ENCODE results near the gene ITPR3.

Gene ITPR3

DNA sequence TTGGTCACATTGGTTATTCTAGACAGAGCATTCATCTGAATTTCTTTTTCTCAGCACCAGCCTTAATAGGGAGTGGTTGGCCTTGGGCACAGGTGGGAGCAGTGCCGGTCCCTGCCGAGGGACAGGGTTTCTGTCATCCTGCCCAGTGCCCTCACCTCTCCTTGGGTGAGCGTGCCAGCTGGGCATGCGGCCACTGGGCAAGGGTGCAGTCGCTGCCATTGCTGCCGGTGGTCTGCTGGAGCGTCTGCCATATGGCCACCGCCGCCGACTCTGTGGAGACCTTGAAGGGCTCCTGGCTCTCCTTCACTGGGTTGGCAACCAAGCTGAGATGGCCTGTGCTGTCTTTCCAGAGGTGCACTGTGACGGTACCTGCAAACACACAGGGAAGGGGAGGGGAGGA is 106.8 kb downstream of the ITPR3 start:
- in situ Hi-C loops (cut with MboI; ENCODE audit: low sequenced_read_pairs), result no loop called here

DNA sequence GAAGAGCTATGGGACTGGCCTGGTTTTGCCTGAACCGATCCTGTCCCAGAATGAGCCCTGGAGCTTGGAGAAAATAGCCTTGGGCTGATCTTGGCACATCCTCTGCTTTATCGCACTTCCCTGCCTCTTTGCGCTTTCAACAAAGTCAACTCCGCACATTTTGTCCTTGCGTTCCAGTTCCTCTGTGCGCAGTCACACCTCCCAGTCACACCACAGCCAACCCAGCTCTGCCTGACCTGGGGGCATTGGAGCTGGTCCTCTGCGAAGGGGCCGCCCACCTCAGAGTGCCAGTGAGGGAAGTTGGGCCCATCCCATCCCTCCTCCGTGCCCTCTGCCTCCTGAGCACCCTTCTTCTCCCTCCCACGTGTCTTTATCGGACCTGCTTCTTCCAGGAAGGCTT is 107.3 kb downstream of the ITPR3 start:
- in situ Hi-C loops (cut with MboI; ENCODE audit: low sequenced_read_pairs), result no loop called here

- in situ Hi-C loops (cut with MboI; ENCODE audit: low sequenced_read_pairs), result no loop called here
These were observed 107.9 kb downstream of the ITPR3 start for GRCh38 chr6:33729059-33729458.

GRCh38 chr6:33730611-33731010 is 109.5 kb downstream of the ITPR3 start:
- in situ Hi-C loops (cut with MboI; ENCODE audit: low sequenced_read_pairs), result no loop called here

DNA sequence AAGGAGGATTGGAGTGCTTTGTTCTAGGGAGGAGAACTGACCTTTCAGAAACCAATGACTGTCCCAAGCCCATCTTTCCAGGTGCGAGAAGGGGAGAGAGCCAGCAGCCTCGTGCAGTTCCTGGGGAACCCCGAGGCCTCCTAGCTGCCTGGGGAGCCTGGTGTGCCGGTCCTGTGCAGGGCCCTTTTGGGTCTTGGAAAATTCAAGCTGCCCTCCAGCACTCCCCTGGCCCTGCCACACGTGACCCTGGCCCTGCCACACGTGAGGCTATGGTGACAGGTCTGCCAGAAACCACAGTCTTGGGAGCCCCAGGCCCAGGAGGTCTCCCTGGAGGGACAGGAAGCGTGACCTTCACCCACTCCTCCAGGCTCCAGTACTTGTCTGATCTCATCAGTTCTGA is 109.9 kb downstream of the ITPR3 start:
- in situ Hi-C loops (cut with MboI; ENCODE audit: low sequenced_read_pairs), result no loop called here

DNA sequence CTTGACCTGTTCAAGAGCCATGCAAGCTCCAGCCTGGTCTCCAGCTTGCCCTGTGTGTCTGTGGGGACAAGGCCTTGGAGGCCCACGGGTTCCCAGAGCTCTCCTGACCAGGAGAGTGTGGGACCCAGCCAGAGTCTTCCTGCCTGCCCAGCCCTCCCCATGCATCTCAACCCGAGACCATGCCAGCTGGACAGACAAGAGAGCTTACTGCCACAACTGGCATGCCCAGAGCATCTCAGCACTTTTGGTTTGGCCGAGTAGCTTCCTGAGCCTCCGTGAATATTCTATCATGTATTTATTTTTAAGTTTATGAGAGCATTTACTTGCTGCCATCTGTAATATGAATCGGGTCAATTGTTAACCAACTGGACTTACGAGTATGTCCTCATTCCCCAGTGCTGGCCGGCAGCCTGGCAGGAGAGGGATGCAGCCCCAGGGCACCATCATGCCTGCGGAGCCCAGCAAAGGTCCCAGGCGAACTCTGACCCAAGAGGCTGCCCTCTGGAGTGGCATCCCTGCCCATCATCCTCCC is 110.7 kb downstream of the ITPR3 start:
- in situ Hi-C loops (cut with MboI; ENCODE audit: low sequenced_read_pairs), result no loop called here

DNA sequence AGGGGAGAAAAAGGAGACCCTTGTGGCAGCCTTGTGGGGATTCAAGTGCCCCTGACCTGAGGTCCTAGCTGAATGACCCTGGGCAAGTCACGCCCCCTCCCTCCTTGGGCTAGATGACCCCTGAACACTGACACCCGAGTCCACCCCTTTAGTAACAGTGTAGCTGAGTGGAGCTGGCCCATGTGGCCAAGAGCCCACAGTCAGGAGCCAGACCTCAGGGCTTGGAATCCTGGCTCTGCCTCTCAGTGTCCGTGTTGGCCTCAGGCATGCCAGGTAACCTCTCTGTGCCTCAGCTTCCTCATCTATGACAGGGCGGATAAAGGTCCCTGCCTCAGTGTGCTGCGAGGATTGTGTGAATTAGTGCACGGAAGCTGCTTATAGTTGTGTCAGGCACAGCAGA is 111.3 kb downstream of the ITPR3 start:
- in situ Hi-C loops (cut with MboI; ENCODE audit: low sequenced_read_pairs), result no loop called here

DNA sequence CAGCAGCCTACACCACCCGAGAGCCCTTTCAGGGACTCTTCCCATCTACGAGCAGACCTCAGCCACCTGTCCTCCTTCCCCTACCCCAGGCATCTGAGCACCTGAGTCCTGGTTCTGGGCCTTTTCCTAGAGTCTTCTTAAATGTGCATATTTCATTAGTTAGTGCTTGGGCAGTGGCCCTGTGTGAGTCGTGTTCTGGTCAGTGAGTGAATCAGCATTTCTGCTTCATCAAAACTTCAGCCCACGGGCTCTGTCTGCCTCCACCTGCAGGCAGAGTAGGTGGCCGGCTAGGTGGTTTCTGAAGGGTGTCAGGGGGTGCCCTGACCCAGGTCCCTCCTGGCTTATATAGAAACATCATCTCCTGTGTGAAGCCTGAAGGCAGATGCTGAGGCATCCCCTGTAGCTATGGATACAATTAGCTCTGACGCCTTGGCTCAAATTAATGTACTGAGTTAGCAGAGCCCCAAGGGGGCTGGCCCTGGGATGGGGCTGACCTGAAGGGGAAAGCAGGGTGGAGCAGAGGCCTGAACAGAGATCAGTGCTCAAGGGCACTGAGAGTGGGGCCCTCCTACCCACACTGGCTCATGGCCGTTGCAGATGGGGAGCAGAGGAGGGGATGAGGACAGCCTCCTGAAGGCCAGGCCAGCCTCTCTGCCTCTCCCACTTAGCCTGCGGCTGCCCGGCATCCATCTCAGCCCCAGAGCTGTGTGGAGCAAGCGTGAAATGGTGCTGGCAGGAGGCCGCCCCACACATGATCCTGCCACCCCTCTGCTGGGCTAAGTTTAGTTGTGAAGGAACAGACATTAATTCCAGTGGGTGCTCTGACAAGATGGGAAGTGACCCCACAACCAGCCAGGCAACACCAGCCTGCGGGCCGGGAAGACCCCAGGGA is 111.9 kb downstream of the ITPR3 start:
- in situ Hi-C loops (cut with MboI; ENCODE audit: low sequenced_read_pairs), result no loop called here

GRCh38 chr6:33733709-33734007 is 112.5 kb downstream of the ITPR3 start:
- in situ Hi-C loops (cut with MboI; ENCODE audit: low sequenced_read_pairs), result no loop called here

GRCh38 chr6:33735216-33735615 is 114.1 kb downstream of the ITPR3 start:
- in situ Hi-C loops (cut with MboI; ENCODE audit: low sequenced_read_pairs), result no loop called here

- in situ Hi-C loops (cut with MboI; ENCODE audit: low sequenced_read_pairs), result no loop called here
These were observed 116.3 kb downstream of the ITPR3 start for GRCh38 chr6:33737267-33738026.

DNA sequence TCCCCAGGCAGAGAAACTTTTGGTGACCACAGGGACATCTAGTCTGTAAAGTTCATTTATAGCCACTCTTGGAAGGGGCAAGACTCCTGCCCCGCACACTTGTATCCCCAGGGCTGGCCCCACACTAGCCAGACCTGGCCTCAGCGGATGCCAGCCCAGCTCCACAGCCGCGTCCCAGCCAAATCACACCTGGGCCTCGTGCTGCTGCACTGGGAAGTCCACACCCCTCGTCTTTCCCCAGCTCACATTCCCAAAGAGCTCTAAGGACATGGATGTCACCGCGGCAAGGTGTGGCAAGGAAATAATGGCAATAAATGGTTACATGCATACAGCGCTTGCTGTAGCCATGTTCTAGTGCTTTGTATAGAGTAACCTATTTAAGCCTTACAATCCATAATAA is 117.0 kb downstream of the ITPR3 start:
- in situ Hi-C loops (cut with MboI; ENCODE audit: low sequenced_read_pairs), result no loop called here

DNA sequence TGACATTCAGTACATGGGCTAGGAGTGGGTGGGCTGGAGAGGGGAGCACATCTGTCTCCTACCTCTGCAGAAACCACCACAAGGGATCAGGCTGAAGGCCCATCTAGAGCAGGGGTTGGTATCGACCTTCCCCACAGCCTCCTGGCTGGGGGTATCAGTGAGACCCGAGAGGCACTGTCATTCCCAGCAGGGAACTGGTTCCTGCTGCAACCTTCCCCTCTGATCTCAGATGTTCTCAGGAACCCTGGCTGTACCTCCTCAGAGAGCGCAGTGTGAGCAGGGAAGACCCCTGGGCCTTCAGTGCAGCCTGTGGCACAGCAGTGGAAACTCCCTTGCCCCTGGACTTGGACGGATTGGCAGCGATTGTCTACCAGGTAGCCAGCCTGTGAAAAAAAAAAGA is 117.8 kb downstream of the ITPR3 start:
- in situ Hi-C loops (cut with MboI; ENCODE audit: low sequenced_read_pairs), result no loop called here

DNA sequence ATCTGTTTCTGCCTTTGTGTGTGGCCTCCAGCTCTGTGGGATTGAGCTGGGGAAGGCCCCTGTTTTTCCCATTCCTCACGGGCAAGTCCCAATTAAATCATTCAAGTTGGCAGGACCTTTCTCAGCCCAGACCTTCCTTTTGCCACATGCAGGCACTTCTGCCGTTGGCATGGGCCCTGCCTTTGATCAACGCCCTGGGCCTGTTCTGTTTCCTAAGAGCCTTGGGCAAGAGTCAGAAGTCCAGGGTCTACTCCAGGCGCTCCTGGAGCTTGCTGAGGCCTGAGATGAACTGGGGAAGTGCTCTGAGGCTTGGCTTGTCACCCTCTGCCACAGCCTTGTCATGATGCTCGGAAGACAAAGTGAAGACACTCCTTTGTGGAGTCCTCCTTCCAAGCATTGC is 118.4 kb downstream of the ITPR3 start:
- in situ Hi-C loops (cut with MboI; ENCODE audit: low sequenced_read_pairs), result no loop called here

GRCh38 chr6:33740204-33740608 is 119.1 kb downstream of the ITPR3 start:
- in situ Hi-C loops (cut with MboI; ENCODE audit: low sequenced_read_pairs), result no loop called here

DNA sequence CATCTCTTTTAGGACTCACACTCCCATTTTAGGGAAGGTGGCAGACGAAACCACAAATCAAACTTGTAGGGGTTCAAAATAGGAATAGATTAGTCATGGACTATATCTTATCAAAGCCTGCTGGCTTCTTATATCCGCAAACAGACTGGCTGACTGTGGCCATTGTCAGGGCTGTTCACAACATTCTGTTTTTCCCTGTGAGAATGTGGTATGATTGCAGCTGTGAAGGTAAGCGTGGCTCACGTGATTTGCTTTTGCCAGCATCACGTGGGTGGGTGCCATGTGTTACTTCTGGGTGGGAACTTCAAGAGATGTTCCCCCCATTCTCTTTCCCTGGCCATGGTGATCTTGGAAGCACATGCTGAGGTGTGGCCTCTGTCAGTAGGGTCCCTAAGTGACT is 119.7 kb downstream of the ITPR3 start:
- in situ Hi-C loops (cut with MboI; ENCODE audit: low sequenced_read_pairs), result no loop called here

GRCh38 chr6:33742092-33742491 is 121.0 kb downstream of the ITPR3 start:
- in situ Hi-C loops (cut with MboI; ENCODE audit: low sequenced_read_pairs), result no loop called here

- in situ Hi-C loops (cut with MboI; ENCODE audit: low sequenced_read_pairs), result no loop called here
These were observed 121.7 kb downstream of the ITPR3 start for GRCh38 chr6:33742837-33743236.

- in situ Hi-C loops (cut with MboI; ENCODE audit: low sequenced_read_pairs), result no loop called here
These were observed 123.1 kb downstream of the ITPR3 start for GRCh38 chr6:33744001-33744848.

DNA sequence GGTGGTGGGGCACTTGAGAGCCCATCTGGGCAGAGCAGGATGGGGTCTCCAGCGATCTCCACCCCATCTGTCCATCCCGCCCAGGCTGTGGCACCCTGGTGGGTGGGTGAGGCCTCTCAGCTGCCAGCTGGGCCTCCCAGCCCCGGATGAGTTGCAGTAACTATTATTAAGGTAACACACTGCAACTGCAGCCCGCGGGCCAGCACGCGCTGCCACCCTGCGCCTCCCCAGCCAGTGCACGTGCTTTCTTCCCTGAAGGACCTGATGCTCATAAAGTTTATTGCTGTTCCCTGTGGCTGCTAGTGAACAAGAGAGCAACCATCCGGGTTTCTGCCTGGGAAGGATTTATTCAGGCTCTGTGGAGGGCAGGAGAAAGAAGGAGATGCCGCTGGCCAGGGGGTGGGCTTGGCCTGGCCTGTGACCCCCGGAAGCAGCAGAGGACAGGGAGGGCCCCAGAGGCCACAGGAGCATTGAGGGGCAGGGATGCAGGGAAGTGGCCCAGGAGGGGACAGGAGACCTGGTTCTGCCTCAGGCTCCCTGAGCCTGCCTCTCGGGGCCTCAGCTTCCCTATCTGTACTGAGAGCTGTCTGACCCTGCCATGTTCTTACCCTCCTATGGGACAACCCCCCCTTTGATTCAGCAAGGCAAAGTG is 123.9 kb downstream of the ITPR3 start:
- in situ Hi-C loops (cut with MboI; ENCODE audit: low sequenced_read_pairs), result no loop called here

GRCh38 chr6:33745548-33745947 is 124.4 kb downstream of the ITPR3 start:
- in situ Hi-C loops (cut with MboI; ENCODE audit: low sequenced_read_pairs), result no loop called here

All from hTERT RPE-1 (cell line).